HT1080 (cell line): ENCODE data around the gene SEMA6B. TPM values are rescaled to one million over a fixed set of nuclear protein-coding genes. Genes with fewer than 3 reads are reported as not detected.
"Not testable (repeated sequence)": the region's sequence is repeated elsewhere in the genome, so short reads cannot be mapped to it uniquely, and the experiment has no call there.

Experiments
- DNase-seq: peaks from one replicate; pipeline ENCODE4 v3.0.0-alpha.2; 2015; ENCODE audit warnings: low read depth
- total RNA-seq: library from RNA; depleted of rRNA; stranded (reverse); fragments of >200 nt; shearing (Covaris generic); gene quantifications from 2 replicates; pipeline ENCODE4 v1.2.3, GENCODE V29; 2014

The SEMA6B gene
- total RNA-seq, 1 experiment from 2014 or later: 13.9 TPM

DNA sequence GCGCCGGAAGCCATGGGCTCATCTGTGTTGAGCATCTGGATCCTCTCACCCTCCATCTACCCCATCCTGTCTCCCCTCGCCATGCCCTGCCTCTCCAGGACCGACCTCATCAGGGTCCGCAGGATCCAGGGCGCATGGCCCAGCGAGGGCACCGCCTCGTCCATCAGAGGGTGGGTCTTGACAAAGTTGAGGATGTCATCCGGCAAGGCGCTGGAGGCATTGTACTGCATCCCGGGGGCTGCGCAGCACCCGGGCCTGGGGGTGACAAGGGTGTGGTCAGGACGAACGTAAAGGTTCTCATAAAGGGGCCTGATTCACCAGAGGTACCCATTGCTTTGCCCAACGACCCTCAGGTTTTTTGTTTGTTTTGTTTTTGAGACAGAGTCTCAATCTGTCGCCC is 9.5 kb downstream of the SEMA6B start:
- DNase-seq: no peak

DNA sequence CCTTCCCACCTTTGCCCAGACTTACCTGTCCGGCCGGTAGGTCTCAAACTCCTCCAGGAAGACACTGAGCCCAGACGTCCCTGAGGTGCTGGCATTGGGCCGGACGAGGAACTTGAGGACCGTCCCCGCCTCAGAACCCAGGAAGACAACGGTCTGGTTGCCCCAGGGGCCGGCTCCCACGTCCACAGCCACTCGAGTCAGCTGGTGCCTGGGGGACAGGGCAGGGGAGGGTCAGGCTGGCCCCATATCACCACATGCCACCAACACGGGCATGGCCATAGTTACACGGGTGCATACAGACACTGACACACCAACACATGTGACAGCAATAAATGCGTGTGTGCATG is 11.3 kb downstream of the SEMA6B start:
- DNase-seq: no peak

DNA sequence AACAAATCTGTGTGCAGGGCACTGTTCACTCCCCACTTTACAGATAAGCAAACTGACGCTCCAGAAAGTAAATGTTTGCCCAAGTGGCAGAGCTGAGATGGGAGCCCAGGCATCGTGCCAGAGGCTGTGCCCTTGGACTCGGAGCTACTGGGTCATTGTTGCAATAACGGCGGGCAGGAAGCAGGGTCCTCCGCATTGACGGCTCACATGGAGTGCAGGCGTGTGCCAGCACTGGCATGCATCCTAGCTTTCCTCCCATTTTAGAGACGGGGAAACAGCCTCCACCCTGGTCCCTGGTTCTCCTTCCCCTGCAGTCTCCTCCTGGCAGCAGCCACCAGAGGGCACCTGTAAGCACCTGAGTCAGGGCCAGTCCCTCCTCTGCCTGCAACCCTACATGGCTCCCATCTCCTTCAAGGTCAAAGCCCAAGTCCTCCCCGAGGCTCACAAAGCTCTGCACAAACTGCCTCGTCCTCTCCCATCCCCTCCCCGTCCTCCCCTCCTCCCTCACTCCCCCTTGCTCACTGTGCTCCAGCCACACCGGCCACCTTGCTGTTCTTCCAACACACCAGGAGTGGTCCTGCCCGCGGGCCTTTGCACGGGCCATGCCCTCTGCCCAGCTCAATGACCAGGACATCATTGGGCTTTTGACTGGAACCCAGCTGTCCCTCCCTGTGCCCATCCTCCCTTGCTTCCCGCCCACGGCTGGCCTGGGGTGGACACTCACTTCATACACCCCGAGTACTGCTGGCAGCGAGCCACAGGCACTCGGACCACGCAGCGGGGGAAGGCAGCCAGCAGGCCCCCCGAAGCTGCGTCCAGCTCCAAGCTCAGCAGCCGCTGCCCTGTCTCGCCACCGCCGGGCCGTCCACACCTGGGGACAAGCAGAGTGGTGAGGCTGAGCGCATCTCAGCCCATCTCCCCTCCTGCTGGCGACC is 11.9 kb downstream of the SEMA6B start:
- peak; percentile 7 for DNase-seq

DNA sequence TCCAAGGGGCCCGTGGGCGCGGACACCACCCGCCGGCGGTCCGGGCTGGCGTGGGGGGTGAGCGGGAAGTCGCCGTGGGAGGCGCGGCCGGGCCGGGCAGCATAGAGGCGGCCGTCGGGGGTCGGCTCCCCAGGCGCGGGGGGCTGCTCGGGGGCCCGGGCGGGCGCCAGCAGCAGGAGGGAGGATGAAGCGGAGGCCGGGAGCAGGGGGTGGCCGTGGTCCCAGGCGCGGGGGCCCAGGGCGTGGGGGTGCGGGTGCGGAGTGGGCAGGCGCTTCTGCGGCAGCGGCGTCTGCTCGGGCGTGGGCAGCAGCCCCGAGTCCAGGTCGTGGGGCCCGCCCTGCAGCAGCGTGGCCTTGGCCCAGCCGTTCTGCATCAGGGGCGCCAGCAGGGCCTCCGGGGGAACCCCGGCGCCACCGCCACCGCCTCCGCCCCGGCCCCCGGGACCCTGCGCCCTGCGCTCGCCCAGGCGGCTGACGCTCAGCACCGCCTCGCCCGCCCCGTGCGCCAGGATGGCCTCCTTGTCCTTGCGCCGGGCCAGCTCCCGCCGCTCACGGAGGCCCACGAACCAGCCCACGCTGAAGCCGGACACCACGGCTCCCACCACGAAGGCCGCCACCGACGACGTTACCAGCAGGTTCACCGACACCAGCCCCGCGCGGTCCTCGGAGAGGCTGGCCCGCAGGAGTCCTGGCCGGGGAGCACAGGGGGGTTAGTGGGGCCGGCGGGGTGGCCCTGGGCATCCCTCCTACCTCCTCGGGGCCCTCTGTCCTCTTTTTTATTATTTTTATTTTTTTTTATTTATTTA is 15.4 kb downstream of the SEMA6B start:
- DNase-seq: no peak

DNA sequence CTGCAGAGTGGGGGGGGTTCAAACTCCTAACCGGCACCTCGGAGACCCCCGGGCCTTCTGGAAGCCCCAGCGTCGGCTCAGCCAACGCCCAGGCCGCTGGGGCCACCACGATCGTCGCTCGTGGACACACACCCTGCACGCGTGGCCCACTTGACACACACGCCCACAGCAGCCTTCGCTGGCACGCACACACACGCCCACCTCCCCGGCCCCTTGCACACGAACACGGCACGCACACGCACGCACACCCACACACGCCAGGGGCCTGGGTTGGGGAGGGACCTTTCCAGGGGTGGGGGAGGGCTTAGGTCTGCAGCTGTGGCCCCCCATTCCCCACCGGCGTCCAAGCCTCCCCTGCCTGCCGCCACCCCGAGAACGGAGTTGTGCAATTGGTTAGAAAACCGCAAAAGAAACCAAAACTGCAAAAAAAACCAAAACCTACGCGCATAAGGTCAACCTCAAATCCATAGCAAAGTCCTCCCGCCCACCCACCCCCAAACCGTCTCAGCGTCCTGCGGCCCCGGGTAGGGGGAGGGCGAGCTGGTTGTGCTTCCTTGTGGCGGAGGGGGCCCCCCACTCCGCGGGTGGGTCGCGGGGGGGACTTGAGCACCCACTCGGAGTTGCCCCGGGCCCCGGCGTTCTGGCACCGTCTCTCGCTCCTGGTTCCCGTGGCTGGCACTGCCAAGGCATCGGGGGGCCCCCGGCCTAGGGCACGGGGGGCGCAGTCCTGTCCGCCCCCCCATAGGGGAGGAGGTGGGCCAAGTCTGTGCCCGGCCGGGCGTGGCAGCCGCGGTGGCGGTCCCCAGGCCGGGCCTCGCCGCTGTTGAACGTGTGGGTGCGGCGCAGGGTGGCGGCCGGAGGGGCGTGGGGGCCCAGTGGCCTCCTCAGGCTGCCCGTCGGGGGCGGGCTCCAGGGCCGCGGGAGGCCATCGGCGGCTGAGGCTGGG is 16.3 kb downstream of the SEMA6B start:
- DNase-seq: no peak

DNA sequence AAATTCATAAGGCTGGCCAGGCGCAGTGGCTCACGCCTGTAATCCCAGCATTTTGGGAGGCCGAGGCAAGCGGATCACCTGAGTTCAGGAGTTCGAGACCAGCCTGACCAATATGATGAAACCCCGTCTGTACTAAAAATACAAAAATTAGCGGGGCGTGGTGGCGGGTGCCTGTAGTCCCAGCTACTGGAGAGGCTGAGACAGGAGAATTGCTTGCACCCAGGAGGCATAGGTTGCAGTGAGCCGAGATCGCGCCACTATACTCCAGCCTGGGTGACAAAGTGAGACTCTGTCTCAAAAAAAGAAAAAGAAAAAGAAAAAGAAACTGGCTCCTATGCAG is 17.7 kb downstream of the SEMA6B start:
- DNase-seq: not testable (repeated sequence)

DNA sequence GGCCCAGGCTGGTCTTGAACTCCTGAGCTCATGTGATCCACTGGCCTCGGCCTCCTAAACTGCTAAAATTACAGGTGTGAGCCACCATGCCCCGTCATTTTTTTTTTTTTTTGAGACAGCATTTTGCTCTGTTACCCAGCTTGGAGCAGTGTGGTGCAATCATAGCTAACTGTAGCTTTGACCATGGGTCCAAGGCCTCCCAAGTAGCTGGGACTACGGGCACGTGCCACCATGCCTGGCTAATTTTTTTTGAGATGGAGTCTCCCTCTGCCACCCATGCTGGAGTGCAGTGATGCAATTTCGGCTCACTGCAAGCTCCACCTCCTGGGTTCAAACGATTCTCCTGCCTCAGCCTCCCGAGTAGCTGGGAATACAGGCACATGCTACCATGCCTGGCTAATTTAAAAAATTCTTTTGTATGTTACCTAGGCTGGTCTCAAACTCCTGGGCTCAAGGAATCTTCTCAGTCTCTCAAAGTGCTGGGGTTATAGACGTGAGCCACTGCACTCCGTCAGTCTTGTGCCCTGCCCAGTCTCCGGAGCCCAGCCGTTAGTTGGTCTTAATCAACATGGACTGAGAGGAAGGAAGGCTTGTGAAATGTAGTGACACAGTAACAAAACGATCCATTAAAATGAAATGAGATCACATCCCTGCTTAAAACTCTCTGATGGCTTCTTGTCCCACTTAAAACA is 18.2 kb downstream of the SEMA6B start:
- no peak for DNase-seq

DNA sequence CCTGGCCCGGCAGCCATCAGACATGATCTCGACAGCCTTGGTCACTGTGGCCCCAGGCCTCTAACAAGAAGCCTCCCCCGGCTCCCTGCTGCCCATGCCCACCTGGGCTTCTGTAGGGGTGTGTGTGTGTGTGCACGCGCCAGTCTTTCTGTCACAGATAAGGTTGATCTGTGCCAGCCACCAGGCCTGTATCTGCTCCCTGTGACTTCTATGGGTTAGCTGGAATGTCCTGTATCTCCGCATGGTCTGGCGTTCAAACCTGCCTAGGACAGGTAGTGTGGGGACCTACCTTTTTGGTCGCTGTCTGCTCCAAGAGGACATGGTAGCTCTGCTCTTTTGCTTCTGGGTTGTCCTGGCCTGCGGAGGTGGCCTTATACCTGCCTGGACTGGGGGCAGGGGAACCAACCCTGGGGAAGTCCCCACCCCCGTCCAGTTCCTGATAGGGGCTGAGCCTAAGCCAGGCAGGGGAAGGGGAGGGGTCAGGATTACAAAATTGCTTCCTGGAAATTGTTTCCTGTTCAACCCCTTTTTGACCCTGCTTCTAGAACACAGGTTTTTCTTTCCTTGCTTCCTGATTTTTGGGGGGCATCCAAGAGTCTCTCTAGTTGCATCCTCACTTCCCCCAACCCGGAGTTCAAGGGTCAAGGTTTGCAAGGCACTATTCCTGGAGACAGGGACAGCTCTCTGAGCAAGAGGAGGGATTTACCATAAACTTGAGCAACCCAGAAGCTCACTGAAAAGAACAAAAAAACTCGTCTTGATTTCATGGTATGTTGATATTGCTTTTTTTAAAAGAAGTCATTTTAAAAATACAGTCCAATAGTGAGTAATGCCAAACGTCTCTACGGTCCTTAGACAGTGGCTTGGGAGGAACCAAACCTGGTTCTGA is 19.5 kb downstream of the SEMA6B start, which contains the start of gene LRG1:
Gene LRG1 (minus strand): TSS at position 344 of the 889 bp plus-strand sequence. CDS start 23 bp downstream, at position 321.
- DNase-seq: no peak

DNA sequence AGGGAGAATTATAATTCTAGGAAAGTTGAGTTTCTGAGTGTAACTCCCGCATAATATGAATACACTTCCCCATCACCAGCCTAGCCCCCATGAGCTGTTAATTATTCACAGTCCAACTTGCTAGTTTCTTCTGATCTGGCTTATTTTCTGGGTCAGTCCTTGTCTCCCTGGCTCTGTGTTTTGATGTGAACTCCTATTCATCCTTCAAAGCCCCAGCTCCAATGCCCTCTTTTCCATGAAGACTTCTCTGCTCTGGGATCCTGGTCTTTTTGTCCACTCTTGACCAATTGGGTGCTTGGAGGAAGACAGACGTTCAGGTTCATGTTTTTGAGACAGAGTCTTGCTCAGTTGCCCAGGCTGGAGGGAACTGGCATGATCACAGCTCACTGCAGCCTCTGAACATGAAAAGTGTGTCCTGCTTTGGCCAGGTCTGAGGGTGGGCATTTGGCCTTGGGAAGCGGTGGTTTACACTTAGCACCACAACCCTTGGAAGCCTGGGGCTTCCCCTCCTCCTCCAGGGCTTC is 20.3 kb downstream of the SEMA6B start:
- no peak for DNase-seq

DNA sequence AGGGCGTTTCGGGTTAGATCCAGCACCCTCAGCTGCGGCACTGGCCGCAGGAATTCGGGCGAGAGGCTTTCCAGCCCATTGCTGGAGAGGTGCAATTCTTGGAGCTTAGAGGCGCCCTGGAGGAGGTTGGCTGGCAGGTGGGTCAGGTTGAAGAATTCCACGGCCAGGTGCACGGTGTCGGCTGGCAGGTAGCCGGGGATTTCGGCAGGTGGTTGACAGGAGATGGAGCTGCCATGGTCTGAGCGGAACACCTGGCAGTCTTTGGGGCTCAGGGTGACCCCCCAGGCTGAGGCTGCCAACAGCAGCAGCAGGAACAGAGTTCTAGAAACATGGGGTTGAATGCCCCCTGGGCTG is 20.9 kb downstream of the SEMA6B start:
- no peak for DNase-seq

DNA sequence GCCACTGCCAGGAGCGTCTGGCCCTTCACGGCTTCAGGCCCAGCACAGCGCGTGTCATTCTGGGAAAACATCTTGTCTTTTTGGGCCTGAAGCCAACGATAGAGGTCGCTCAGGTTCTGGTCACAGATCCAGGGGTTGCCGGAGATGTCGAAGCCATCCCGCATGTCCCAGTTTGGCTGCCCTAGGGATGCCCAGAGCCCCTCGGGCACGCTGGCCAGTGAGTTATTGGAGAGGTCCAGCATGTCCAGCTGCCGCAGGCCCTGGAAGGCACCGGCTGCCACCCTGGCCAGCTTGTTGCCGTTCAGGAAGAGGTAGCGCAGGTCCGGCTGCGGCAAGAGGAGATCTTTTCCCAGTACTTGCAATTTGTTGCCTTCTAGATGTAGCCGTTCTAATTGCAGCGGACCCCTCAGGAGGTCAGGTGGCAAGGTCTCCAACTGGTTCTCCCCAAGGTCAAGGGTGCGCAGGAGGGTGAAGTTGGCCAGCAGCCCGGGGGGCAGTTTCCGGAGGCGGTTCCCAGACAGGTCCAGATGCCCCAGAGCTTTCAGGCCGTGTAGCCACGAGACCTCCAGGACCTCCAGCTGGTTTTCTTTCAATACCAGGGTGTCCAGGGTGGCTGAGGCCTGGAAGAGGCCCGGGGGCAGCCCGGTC is 21.4 kb downstream of the SEMA6B start:
- no peak for DNase-seq

DNA sequence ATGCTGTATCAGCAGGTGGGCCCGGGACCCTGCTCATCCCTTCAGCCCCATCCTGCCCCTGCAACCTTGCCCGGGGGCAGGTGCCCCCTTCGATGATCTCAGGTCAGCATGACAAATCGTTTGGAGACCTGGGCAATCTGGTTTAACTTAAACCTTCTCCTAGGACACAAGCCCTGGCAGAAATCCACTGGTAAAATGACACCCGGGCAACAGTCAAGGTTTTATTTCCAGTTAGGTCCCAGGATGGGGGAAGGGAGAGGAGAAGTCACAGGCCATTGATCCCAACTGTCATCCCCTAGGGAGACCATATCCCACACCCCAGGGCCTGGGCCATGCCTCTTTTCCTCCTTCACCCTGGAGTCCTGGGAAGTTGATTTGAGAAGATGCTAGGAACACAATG is 22.7 kb downstream of the SEMA6B start:
- DNase-seq: no peak

DNA sequence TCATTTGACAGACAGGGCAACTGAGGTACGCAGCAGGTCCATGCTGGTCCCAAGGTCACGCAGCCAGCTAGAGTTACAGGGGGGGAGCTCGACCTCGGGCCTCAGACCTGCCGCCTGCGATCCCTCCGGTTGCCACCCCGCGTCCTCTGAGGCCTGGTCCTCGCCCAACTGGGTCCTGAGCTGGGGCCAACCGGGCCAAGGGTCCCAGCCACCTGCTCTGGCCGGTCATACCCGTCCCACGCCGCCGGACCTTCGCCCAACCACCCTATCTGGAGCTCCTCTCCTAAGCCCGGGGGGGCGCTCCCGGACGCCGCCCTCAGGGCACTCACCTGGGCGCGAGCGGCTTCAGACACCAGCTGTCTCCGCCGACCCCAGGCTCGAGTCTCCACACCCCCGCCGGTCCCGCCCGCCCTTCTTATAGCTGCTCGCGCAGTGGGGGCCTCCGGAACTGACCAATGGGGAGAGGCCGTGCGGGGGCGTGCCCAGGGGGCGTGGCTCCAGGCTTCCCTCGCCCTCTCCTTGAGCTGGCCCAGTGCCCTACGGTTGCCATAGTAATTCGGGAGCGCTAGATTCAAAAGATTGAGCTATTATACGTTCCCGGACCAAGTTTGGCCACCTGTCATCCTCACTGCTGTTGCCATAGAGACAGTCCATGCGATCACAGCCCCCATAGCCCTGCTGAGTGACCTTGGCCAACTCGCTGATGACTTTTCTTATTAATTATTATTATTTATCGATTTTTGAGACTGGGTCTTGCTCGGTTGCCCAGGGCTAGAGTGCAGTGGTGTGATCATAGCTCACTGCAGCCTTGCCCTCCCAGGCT is 24.4 kb downstream of the SEMA6B start, which contains the start of gene PLIN5:
Gene PLIN5 (minus strand): TSS at position 389 of the 823 bp plus-strand sequence. CDS start 1,150 bp downstream, outside the sequence.
- DNase-seq: peak; percentile 30

DNA sequence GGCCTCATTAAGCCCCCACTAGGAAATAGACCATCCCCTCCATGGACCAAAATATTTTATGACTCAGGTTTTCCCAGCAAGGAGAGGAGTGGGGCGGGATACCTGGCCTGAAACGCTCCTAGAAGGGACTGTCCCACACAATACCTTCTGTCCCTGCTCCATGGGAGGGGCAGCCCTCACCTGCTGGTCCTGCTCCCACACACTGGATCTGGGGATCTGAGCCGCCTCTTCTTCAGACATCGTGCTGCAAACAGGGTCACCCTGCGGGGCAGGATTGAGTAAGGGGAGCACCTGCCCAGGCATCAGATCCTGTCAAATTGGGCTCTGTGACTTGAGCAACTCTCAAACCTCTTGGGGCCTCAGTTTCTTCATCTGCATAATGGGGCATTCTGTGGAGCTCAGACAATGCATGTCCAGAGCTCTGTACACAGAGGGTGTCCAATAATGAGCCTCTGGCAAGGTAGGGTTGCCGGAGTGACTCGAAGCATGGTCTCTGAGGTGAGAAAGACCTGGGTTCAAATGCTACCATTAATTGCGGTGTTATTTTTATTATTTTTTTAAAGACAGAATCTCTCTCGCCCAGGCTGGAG is 25.6 kb downstream of the SEMA6B start:
- DNase-seq: no peak

DNA sequence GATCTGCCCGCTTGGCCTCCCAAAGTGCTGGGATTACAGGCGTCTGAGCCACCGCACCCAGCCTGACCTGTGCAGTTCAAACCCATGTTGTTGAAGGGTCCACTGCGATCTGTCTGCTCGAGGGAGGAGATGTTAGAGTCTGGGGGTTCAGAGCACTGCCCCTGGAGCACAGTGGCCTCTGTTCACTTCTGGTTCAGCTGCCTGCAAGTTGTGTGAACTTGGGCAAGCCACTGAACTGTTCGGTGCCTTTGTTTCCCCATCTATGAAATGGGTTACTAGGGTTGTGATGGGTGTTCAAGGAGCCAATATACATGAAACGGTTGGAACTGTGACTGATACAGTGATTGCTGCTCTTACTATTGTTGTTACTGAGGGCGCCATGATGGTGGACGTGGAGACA is 26.1 kb downstream of the SEMA6B start:
- DNase-seq: no peak

DNA sequence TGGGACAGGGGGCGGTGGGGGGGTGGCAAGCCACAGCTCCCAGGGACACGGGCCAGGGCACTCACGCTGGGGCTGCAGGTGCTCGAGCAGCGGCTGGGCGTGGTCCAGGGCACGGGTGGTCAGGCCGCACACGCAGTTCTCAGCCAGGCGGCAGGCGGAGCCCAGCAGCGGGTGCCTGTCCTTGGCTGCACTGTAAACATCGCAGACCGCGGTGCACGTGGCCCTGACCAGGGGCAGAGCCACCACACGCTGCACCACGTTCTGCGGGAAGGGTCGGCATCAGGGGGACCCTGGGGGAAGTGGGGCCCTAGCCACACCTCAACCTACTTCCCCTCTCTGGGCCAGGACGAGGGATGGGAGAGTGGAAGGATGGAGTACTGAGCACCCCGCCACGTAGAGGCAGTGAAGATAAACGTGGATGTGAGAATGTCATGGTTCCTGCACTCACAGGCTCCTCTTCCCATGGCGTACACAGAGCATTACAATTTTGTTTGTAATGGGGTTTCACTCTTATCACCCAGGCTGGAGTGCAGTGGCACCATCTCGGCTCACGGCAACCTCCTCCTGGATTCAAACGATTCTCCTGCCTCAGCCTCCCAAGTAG is 27.8 kb downstream of the SEMA6B start:
- DNase-seq: no peak

DNA sequence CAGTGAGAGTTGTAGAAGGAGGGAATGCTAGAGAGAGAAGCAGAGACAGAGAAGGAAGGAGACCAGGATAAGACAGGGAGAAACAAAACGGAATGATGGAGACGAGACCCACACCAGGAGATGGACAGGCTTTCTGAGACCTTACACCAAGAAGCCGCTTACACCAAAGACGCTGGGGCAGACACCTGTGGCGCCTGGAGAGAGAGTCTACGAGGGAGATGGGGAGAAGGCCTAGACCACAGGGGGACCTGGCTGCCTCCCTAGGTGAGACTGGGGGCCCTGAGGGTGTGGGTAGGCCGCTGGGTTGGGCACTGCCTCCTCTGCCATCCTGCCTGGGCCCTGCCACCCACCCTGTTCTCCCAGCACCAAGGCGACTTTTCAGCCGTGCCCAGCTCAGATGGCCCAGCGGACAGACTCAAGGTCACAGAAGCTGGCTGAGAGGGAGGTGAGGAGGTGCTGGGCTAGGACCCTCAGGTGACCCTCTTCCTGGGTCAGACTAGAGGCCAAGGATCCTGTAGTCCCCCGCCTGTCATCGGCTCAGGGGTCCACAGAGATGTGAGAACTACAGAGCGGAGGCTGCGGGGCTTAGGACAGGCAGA is 29.5 kb downstream of the SEMA6B start:
- no peak for DNase-seq
